SK-N-SH treated with all-trans-retinoic acid at 6 μM for 48 hours (cell line): ENCODE results near the gene CDC42.

ENCODE experiments used
- ATAC-seq: fragments of 200-7000 bp; cut with Tn5 transposase; 3 replicates; pipeline ENCODE4 v1.9.1; 2020; ENCODE audit warnings: mild to moderate bottlenecking, moderate library complexity
- ARNTL ChIP-seq: fragments of 450-650 bp; formaldehyde crosslinking; IDR thresholded peaks from 2 replicates; pipeline ENCODE4 v1.5.0; 2020; ENCODE audit warnings: low read depth, mild to moderate bottlenecking, moderate library complexity, borderline replicate concordance
- BACH2 ChIP-seq: fragments of 250-450 bp; sonication (Bioruptor Pico); IDR thresholded peaks from 2 replicates; pipeline ENCODE4 v1.9.0; 2021; ENCODE audit warnings: mild to moderate bottlenecking, borderline replicate concordance
- CSDC2 ChIP-seq: fragments of 250-450 bp; sonication (Bioruptor Pico); IDR thresholded peaks from 2 replicates; pipeline ENCODE4 v1.5.0; 2020; ENCODE audit warnings: mild to moderate bottlenecking, moderate library complexity
- ESRRG ChIP-seq: fragments of 250-450 bp; sonication (Bioruptor Pico); IDR thresholded peaks from 2 replicates; pipeline ENCODE4 v1.6.1; 2021; ENCODE audit warnings: mild to moderate bottlenecking
- GLIS3 ChIP-seq: fragments of 250-450 bp; sonication (Bioruptor Pico); IDR thresholded peaks from 2 replicates; pipeline ENCODE4 v1.5.0; 2020; ENCODE audit warnings: mild to moderate bottlenecking, moderate library complexity
- ISL1 ChIP-seq: fragments of 250-450 bp; sonication (Bioruptor Pico); IDR thresholded peaks from 2 replicates; pipeline ENCODE4 v2.1.2; 2022; ENCODE audit warnings: mild to moderate bottlenecking, moderate library complexity
- OSR1 ChIP-seq: fragments of 250-450 bp; sonication (Bioruptor Pico); IDR thresholded peaks from 2 replicates; pipeline ENCODE4 v1.8.0; 2022; ENCODE audit warnings: moderate library complexity, mild to moderate bottlenecking, inconsistent platforms
- PPARA ChIP-seq: fragments of 250-450 bp; sonication (Bioruptor Pico); IDR thresholded peaks from 2 replicates; pipeline ENCODE4 v1.5.0; 2020; ENCODE audit warnings: mild to moderate bottlenecking, borderline replicate concordance
- SNAI2 ChIP-seq: fragments of 250-450 bp; sonication (Bioruptor Pico); IDR thresholded peaks from 2 replicates; pipeline ENCODE4 v1.5.0; 2020; ENCODE audit warnings: mild to moderate bottlenecking, moderate library complexity
- TCF4 ChIP-seq: fragments of 250-450 bp; sonication (Bioruptor Pico); IDR thresholded peaks from 2 replicates; pipeline ENCODE4 v1.8.0; 2021; ENCODE audit warnings: mild to moderate bottlenecking, moderate library complexity, borderline replicate concordance
- TOX ChIP-seq: fragments of 250-450 bp; sonication (Bioruptor Pico); IDR thresholded peaks from 2 replicates; pipeline ENCODE4 v1.8.0; 2021; ENCODE audit warnings: mild to moderate bottlenecking, moderate library complexity, borderline replicate concordance
- ZC3H10 ChIP-seq: fragments of 250-450 bp; sonication (Bioruptor Pico); IDR thresholded peaks from 2 replicates; pipeline ENCODE4 v1.5.1; 2021; ENCODE audit warnings: mild to moderate bottlenecking, moderate library complexity
- ZFP3 ChIP-seq: fragments of 250-450 bp; sonication (Bioruptor Pico); IDR thresholded peaks from 2 replicates; pipeline ENCODE4 v1.5.0; 2020; ENCODE audit warnings: mild to moderate bottlenecking, moderate library complexity
- ZFP30 ChIP-seq: fragments of 450-650 bp; formaldehyde crosslinking; IDR thresholded peaks from 2 replicates; pipeline ENCODE4 v1.5.0; 2022; ENCODE audit warnings: mild to moderate bottlenecking, moderate library complexity
- ZNF565 ChIP-seq: fragments of 450-650 bp; formaldehyde crosslinking; conservative IDR thresholded peaks from 2 replicates; pipeline ENCODE4 v1.5.0; 2020; ENCODE audit warnings: low read depth, mild to moderate bottlenecking, moderate library complexity
- ZNF70 ChIP-seq: fragments of 450-650 bp; formaldehyde crosslinking; IDR thresholded peaks from 2 replicates; pipeline ENCODE4 v1.5.0; 2020; ENCODE audit warnings: mild to moderate bottlenecking, moderate library complexity
- ZNF8 ChIP-seq: fragments of 450-650 bp; formaldehyde crosslinking; IDR thresholded peaks from 2 replicates; pipeline ENCODE4 v1.5.0; 2020; ENCODE audit warnings: mild to moderate bottlenecking, moderate library complexity
- TF ChIP-seq, protein P1 (sequence below): fragments of 250-450 bp; sonication (Bioruptor Pico); IDR thresholded peaks from 2 replicates; pipeline ENCODE4 v1.5.0; 2020; ENCODE audit warnings: mild to moderate bottlenecking, moderate library complexity
- TF ChIP-seq, protein P2 (sequence below): fragments of 250-450 bp; sonication (Bioruptor Pico); IDR thresholded peaks from 2 replicates; pipeline ENCODE4 v1.5.1; 2020; ENCODE audit warnings: low read depth, mild to moderate bottlenecking, moderate library complexity
- TF ChIP-seq, protein P3 (sequence below): fragments of 250-450 bp; sonication (Bioruptor Pico); IDR thresholded peaks from 2 replicates; pipeline ENCODE4 v1.8.0; 2020; ENCODE audit warnings: mild to moderate bottlenecking, moderate library complexity, borderline replicate concordance
- TF ChIP-seq, protein P4 (sequence below): fragments of 250-450 bp; sonication (Bioruptor Pico); IDR thresholded peaks from 2 replicates; pipeline ENCODE4 v1.5.1; 2021; ENCODE audit warnings: mild to moderate bottlenecking, moderate library complexity

Gene CDC42

DNA sequence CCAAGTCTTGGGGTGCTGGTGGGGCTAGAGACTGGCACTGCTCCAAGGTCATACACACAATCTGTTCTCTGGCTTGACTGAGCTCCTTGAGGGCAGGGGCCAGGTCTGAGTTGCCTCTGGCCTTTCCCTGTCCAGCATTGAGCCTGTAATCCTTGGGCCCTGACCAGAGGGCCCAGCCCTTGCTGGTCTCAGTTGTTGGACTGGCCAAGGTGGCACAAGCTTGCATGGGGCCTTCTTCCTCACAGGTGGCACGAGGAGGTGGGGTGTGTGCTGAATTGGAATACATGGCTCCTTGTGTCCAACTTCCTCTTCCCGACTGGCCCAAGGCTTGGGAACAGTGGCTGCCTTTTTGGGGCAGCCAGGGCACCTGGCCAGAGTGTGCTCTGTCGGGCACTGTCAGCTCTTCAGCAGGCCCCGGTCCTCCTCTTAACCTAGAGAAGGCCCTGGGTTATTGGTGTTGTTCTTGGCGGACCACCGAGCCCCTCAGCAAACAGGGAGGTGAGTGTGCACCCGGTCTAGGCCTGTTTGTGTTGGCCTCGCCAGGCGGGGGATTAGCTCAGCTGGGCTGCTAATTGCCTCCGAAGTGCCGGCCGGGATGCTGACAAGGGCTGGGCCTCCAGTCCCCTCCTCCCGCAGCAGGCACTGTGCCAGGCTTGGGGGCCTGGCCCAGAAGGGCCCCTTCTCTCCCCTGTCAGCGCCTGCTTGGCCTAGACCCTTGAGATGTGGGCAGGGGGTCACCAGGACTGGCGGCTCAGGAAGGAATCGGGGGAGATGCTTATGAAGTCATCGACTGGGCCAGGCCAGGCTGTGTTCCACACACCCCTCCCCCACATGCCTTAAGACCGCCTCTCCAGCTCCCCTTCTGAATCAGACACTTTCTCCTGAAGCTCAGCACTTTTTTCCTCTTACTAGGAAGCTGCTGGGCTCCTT, 61.8 kb downstream of the CDC42 start:
- TF ChIP-seq BACH2: no peak
- no peak for TF ChIP-seq ZFP3
- TF ChIP-seq ISL1 (CRISPR knock-in tag): no peak
- TF ChIP-seq ZFP30 (CRISPR knock-in tag): no peak
- TF ChIP-seq ESRRG (CRISPR knock-in tag): no peak
- TF ChIP-seq ZNF8 (CRISPR knock-in tag): no peak
- TF ChIP-seq, protein P1, sequence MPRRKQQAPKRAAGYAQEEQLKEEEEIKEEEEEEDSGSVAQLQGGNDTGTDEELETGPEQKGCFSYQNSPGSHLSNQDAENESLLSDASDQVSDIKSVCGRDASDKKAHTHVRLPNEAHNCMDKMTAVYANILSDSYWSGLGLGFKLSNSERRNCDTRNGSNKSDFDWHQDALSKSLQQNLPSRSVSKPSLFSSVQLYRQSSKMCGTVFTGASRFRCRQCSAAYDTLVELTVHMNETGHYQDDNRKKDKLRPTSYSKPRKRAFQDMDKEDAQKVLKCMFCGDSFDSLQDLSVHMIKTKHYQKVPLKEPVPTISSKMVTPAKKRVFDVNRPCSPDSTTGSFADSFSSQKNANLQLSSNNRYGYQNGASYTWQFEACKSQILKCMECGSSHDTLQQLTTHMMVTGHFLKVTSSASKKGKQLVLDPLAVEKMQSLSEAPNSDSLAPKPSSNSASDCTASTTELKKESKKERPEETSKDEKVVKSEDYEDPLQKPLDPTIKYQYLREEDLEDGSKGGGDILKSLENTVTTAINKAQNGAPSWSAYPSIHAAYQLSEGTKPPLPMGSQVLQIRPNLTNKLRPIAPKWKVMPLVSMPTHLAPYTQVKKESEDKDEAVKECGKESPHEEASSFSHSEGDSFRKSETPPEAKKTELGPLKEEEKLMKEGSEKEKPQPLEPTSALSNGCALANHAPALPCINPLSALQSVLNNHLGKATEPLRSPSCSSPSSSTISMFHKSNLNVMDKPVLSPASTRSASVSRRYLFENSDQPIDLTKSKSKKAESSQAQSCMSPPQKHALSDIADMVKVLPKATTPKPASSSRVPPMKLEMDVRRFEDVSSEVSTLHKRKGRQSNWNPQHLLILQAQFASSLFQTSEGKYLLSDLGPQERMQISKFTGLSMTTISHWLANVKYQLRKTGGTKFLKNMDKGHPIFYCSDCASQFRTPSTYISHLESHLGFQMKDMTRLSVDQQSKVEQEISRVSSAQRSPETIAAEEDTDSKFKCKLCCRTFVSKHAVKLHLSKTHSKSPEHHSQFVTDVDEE: no peak
- TF ChIP-seq, protein P2, sequence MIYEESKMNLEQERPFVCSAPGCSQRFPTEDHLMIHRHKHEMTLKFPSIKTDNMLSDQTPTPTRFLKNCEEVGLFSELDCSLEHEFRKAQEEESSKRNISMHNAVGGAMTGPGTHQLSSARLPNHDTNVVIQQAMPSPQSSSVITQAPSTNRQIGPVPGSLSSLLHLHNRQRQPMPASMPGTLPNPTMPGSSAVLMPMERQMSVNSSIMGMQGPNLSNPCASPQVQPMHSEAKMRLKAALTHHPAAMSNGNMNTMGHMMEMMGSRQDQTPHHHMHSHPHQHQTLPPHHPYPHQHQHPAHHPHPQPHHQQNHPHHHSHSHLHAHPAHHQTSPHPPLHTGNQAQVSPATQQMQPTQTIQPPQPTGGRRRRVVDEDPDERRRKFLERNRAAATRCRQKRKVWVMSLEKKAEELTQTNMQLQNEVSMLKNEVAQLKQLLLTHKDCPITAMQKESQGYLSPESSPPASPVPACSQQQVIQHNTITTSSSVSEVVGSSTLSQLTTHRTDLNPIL: no peak
- no peak for TF ChIP-seq SNAI2 (CRISPR knock-in tag)
- no peak for TF ChIP-seq ZNF565
- TF ChIP-seq, protein P3, sequence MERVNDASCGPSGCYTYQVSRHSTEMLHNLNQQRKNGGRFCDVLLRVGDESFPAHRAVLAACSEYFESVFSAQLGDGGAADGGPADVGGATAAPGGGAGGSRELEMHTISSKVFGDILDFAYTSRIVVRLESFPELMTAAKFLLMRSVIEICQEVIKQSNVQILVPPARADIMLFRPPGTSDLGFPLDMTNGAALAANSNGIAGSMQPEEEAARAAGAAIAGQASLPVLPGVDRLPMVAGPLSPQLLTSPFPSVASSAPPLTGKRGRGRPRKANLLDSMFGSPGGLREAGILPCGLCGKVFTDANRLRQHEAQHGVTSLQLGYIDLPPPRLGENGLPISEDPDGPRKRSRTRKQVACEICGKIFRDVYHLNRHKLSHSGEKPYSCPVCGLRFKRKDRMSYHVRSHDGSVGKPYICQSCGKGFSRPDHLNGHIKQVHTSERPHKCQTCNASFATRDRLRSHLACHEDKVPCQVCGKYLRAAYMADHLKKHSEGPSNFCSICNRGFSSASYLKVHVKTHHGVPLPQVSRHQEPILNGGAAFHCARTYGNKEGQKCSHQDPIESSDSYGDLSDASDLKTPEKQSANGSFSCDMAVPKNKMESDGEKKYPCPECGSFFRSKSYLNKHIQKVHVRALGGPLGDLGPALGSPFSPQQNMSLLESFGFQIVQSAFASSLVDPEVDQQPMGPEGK (CRISPR knock-in tag): no peak
- no peak for TF ChIP-seq ZNF70 (CRISPR knock-in tag)
- TF ChIP-seq ZC3H10 (CRISPR knock-in tag): no peak
- TF ChIP-seq PPARA (CRISPR knock-in tag): no peak
- TF ChIP-seq GLIS3 (CRISPR knock-in tag): no peak
- no peak for TF ChIP-seq OSR1
- TF ChIP-seq ARNTL (CRISPR knock-in tag): no peak
- TF ChIP-seq TCF4 (CRISPR knock-in tag): no peak
- no peak for TF ChIP-seq CSDC2 (CRISPR knock-in tag)
- ATAC-seq: no peak

DNA sequence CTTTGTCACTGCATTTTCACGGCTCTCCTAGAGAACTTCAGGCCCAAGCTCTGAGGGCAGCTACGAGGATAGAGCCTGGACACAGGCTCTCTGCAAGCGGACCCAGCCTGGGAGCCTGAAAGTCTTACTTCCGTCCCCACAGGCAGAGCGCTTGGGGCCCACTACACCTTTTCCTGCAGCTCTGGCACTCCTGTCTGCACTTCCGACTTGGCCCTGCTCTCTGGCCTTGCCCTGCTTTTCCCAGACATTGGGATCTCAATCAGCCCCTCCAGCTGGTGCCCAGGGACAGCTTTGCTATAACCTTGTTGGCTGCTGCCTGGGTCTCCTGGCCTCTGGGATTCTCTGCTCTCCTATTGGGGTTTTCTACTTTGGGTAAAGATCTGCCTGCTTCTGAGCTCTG, 62.8 kb downstream of the CDC42 start:
- ATAC-seq: no peak
- no peak for TF ChIP-seq ZNF70 (CRISPR knock-in tag)

DNA sequence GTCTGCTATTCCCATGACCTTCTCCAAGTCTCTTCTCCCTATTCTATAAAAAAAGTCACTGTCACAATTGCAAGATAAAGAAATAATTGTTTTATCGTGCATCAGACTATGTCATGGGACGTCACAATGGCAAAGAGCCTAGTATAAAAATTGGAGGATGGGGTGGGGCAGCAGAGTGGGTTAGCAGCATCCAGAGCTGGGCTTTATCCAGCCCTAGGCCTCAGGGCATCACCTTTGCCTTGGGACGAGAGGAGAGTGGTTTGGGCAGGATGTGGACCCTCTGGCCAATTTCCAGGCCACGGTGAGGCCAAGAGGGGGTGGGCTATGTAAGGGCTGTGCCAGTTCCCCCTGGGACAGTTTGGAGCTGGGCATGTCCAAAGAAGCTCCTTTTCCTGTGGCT, 64.7 kb downstream of the CDC42 start:
- TF ChIP-seq, protein P4, sequence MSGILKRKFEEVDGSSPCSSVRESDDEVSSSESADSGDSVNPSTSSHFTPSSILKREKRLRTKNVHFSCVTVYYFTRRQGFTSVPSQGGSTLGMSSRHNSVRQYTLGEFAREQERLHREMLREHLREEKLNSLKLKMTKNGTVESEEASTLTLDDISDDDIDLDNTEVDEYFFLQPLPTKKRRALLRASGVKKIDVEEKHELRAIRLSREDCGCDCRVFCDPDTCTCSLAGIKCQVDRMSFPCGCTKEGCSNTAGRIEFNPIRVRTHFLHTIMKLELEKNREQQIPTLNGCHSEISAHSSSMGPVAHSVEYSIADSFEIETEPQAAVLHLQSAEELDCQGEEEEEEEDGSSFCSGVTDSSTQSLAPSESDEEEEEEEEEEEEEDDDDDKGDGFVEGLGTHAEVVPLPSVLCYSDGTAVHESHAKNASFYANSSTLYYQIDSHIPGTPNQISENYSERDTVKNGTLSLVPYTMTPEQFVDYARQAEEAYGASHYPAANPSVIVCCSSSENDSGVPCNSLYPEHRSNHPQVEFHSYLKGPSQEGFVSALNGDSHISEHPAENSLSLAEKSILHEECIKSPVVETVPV: no peak
- TF ChIP-seq OSR1 (no peak), PPARA (CRISPR knock-in tag) (no peak), ZFP30 (CRISPR knock-in tag) (no peak), TOX (CRISPR knock-in tag) (no peak), ARNTL (CRISPR knock-in tag) (no peak), ZNF565 (no peak), GLIS3 (CRISPR knock-in tag) (no peak), SNAI2 (CRISPR knock-in tag) (no peak)
- TF ChIP-seq, protein P3 (CRISPR knock-in tag): no peak
- no peak for ATAC-seq
